ENCODE measurements around the gene H2AZ1. TPM values are rescaled to one million over a fixed set of nuclear protein-coding genes. Genes with fewer than 3 reads are reported as not detected.

H2AZ1 gene
- total RNA-seq, 1 experiment from 2014 or later: 298 TPM

- Mint-ChIP-seq H3K36me3 (ENCODE audit: insufficient read depth, unreplicated experiment) (peaks cover 5% of the 10 kb centered on the region), H3K27me3 (ENCODE audit: insufficient read depth, unreplicated experiment) (no peaks in the 10 kb centered on the region), H3K4me1 (ENCODE audit: insufficient read depth, unreplicated experiment) (peaks cover 11% of the 10 kb centered on the region), H3K27ac (ENCODE audit: low read depth, unreplicated experiment) (no peak overlapping the region), H3K9me3 (ENCODE audit: unreplicated experiment) (no peaks in the 10 kb centered on the region), H3K4me3 (ENCODE audit: unreplicated experiment) (no peak overlapping the region)
- TF ChIP-seq, protein P1, sequence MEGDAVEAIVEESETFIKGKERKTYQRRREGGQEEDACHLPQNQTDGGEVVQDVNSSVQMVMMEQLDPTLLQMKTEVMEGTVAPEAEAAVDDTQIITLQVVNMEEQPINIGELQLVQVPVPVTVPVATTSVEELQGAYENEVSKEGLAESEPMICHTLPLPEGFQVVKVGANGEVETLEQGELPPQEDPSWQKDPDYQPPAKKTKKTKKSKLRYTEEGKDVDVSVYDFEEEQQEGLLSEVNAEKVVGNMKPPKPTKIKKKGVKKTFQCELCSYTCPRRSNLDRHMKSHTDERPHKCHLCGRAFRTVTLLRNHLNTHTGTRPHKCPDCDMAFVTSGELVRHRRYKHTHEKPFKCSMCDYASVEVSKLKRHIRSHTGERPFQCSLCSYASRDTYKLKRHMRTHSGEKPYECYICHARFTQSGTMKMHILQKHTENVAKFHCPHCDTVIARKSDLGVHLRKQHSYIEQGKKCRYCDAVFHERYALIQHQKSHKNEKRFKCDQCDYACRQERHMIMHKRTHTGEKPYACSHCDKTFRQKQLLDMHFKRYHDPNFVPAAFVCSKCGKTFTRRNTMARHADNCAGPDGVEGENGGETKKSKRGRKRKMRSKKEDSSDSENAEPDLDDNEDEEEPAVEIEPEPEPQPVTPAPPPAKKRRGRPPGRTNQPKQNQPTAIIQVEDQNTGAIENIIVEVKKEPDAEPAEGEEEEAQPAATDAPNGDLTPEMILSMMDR (IDR thresholded peaks at IDR 0.05; ENCODE audit: unreplicated experiment): peak; percentile 76
- ChIA-PET POLR2A (interaction anchor here (0.6 to 5.2 kb wide), 23 partner anchors 9 to 1602 kb away, joined by 3 to 62 read pairs (median 4); partner anchors contain the start of genes ADH5, DAPP1, LAMTOR3 and TRMT10A), CTCF (interaction anchor here (0.5 to 2.4 kb wide), 13 partner anchors 9 to 1400 kb away, joined by 3 to 10 read pairs (median 4); partner anchors contain the start of genes LAMTOR3 and TRMT10A)
- no TSS peak for BruUV-seq (replicated peaks)
- DNase-seq (ENCODE audit: unreplicated experiment): peak; percentile 99
- intact Hi-C loops (cut with micrococcal nuclease): loop anchor here (1.0 to 5.0 kb wide), 5 partner anchors 48 to 386 kb away; no protein-coding TSS in a partner anchor
Measured at GRCh38 chr4:99949034-99949998, 759 bp downstream of the H2AZ1 start.

DNA sequence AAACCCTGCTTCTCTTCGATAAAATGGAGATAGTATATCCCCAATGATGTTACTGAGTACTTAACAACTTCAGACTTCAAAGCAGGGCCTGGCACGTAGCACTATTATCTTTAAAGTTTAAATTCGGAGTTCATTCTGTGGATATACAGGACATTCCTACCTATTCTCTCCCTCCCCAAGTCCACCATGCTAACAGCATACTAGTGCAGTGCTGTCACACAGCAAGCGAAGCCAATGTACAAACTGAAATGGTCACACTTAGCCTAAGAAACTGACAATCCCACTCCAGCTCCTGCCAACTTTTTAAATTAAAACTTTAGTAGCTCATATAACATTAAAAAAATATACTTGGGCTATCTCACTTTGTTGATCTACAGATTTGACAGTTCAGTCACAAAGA, 2.5 kb downstream of the H2AZ1 start:
- Mint-ChIP-seq H3K27ac (ENCODE audit: low read depth, unreplicated experiment) (no peak overlapping the region), H3K36me3 (ENCODE audit: insufficient read depth, unreplicated experiment) (peaks cover 12% of the 10 kb centered on the region), H3K27me3 (ENCODE audit: insufficient read depth, unreplicated experiment) (no peaks in the 10 kb centered on the region), H3K9me3 (ENCODE audit: unreplicated experiment) (no peaks in the 10 kb centered on the region), H3K4me3 (ENCODE audit: unreplicated experiment) (peak overlapping the region; percentile 98), H3K4me1 (ENCODE audit: insufficient read depth, unreplicated experiment) (peaks cover 25% of the 10 kb centered on the region)
- ChIA-PET POLR2A (interaction anchor here (0.6 to 5.2 kb wide), 11 partner anchors 16 to 857 kb away, joined by 3 to 62 read pairs (median 4); partner anchors contain the start of genes DAPP1, LAMTOR3 and TRMT10A), CTCF (interaction anchor here (0.9 to 2.4 kb wide), 8 partner anchors 8 to 143 kb away, joined by 3 to 10 read pairs (median 5); partner anchors contain the start of gene LAMTOR3)
- intact Hi-C loops (cut with micrococcal nuclease): loop anchor here (2.0 to 5.0 kb wide), 3 partner anchors 50 to 223 kb away; no protein-coding TSS in a partner anchor
- BruUV-seq (replicated peaks): TSS peak; percentile 6
- DNase-seq (ENCODE audit: unreplicated experiment): no peak
- TF ChIP-seq, protein P1 (IDR thresholded peaks at IDR 0.05; ENCODE audit: unreplicated experiment): no peak

DNA sequence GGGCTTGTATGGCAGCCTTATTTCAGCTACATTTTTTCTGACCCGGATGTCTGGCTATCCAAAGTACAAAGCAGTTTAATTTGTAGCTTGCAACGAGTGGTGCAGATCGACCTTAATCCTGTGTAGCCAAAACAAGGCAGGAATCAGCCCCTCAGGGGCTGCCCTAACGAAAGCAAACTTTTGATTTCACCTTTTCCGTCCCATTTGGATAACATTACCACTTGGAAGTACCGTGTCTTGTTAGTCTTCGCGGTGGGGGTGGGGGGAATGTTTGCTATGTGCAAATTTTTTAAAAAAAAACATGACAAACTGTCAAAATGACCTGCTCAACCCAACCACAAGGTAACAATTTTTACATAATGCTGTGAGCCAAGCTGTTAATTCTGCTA, 2.9 kb downstream of the H2AZ1 start:
- TF ChIP-seq, protein P1 (IDR thresholded peaks at IDR 0.05; ENCODE audit: unreplicated experiment): no peak
- POLR2A ChIA-PET: interaction anchor here (0.6 to 5.2 kb wide), 15 partner anchors 15 to 856 kb away, joined by 3 to 62 read pairs (median 4); partner anchors contain the start of genes DAPP1, LAMTOR3 and TRMT10A
- H3K27ac Mint-ChIP-seq (ENCODE audit: low read depth, unreplicated experiment): peak overlapping the region; percentile 92

More for the DNA sequence above, 2.9 kb downstream of the H2AZ1 start:
- BruUV-seq (replicated peaks): no TSS peak
- Mint-ChIP-seq H3K9me3 (ENCODE audit: unreplicated experiment) (no peaks in the 10 kb centered on the region), H3K4me1 (ENCODE audit: insufficient read depth, unreplicated experiment) (peaks cover 26% of the 10 kb centered on the region), H3K4me3 (ENCODE audit: unreplicated experiment) (peak overlapping the region; percentile 98), H3K27me3 (ENCODE audit: insufficient read depth, unreplicated experiment) (no peaks in the 10 kb centered on the region), H3K36me3 (ENCODE audit: insufficient read depth, unreplicated experiment) (peaks cover 12% of the 10 kb centered on the region)
- intact Hi-C loops (cut with micrococcal nuclease): loop anchor here (5.0 kb wide), 1 partner anchor 50 kb away; no protein-coding TSS in a partner anchor
- DNase-seq (ENCODE audit: unreplicated experiment): no peak
- CTCF ChIA-PET: interaction anchor here (0.5 to 2.4 kb wide), 6 partner anchors 7 to 138 kb away, joined by 3 to 10 read pairs (median 4); partner anchors contain the start of gene LAMTOR3

All from MCF 10A (cell line).